ENCODE results near the gene RBFOX1.

The RBFOX1 gene

GRCh38 chr16:7343243-7343642 is 10.6 kb downstream of the RBFOX1 start:
- Mint-ChIP-seq H3K27me3 (ENCODE audit: low read depth) (no peaks in the 10 kb centered on the region), H3K4me1 (ENCODE audit: low read depth) (no peaks in the 10 kb centered on the region), H3K27ac (no peak overlapping the region), H3K4me3 (no peak overlapping the region), H3K9me3 (peaks cover 43% of the 10 kb centered on the region), H3K36me3 (ENCODE audit: low read depth) (no peaks in the 10 kb centered on the region)

- H3K9me3 Mint-ChIP-seq = peaks cover 45% of the 10 kb centered on the region
- no peaks in the 10 kb centered on the region for H3K27me3 Mint-ChIP-seq (ENCODE audit: low read depth)
- H3K27ac Mint-ChIP-seq = no peak overlapping the region
- H3K4me3 Mint-ChIP-seq = no peak overlapping the region
- H3K36me3 Mint-ChIP-seq (ENCODE audit: low read depth) = no peaks in the 10 kb centered on the region
- H3K4me1 Mint-ChIP-seq (ENCODE audit: low read depth) = no peaks in the 10 kb centered on the region
These were observed 12.5 kb downstream of the RBFOX1 start for GRCh38 chr16:7344830-7345780.

- no peak overlapping the region for H3K27ac Mint-ChIP-seq
- no peak overlapping the region for H3K4me3 Mint-ChIP-seq
- peaks cover 46% of the 10 kb centered on the region for H3K9me3 Mint-ChIP-seq
- H3K27me3 Mint-ChIP-seq (ENCODE audit: low read depth) = no peaks in the 10 kb centered on the region
- H3K4me1 Mint-ChIP-seq (ENCODE audit: low read depth) = no peaks in the 10 kb centered on the region
- no peaks in the 10 kb centered on the region for H3K36me3 Mint-ChIP-seq (ENCODE audit: low read depth)
These were observed 18.2 kb downstream of the RBFOX1 start for GRCh38 chr16:7350806-7351205.

GRCh38 chr16:7351610-7352510 is 19.2 kb downstream of the RBFOX1 start:
- H3K4me3 Mint-ChIP-seq = no peak overlapping the region
- peaks cover 50% of the 10 kb centered on the region for H3K9me3 Mint-ChIP-seq
- no peaks in the 10 kb centered on the region for H3K4me1 Mint-ChIP-seq (ENCODE audit: low read depth)
- H3K27ac Mint-ChIP-seq = no peak overlapping the region
- H3K36me3 Mint-ChIP-seq (ENCODE audit: low read depth) = no peaks in the 10 kb centered on the region
- H3K27me3 Mint-ChIP-seq (ENCODE audit: low read depth) = no peaks in the 10 kb centered on the region

- H3K4me3 Mint-ChIP-seq = no peak overlapping the region
- no peaks in the 10 kb centered on the region for H3K27me3 Mint-ChIP-seq (ENCODE audit: low read depth)
- peaks cover 31% of the 10 kb centered on the region for H3K9me3 Mint-ChIP-seq
- no peak overlapping the region for H3K27ac Mint-ChIP-seq
- no peaks in the 10 kb centered on the region for H3K4me1 Mint-ChIP-seq (ENCODE audit: low read depth)
- no peaks in the 10 kb centered on the region for H3K36me3 Mint-ChIP-seq (ENCODE audit: low read depth)
These were observed 23.1 kb downstream of the RBFOX1 start for GRCh38 chr16:7355758-7356157.

GRCh38 chr16:7361416-7362129 is 28.9 kb downstream of the RBFOX1 start:
- H3K36me3 Mint-ChIP-seq (ENCODE audit: low read depth) = no peaks in the 10 kb centered on the region

GRCh38 chr16:7362231-7362630 is 29.6 kb downstream of the RBFOX1 start:
- H3K9me3 Mint-ChIP-seq = peaks cover 23% of the 10 kb centered on the region
- no peak overlapping the region for H3K4me3 Mint-ChIP-seq
- no peaks in the 10 kb centered on the region for H3K36me3 Mint-ChIP-seq (ENCODE audit: low read depth)
- H3K4me1 Mint-ChIP-seq (ENCODE audit: low read depth) = no peaks in the 10 kb centered on the region
- no peak overlapping the region for H3K27ac Mint-ChIP-seq
- H3K27me3 Mint-ChIP-seq (ENCODE audit: low read depth) = no peaks in the 10 kb centered on the region

More at GRCh38 chr16:7361416-7362129, 28.9 kb downstream of the RBFOX1 start:
- no peaks in the 10 kb centered on the region for H3K27me3 Mint-ChIP-seq (ENCODE audit: low read depth)
- H3K4me1 Mint-ChIP-seq (ENCODE audit: low read depth) = no peaks in the 10 kb centered on the region
- H3K27ac Mint-ChIP-seq = no peak overlapping the region
- H3K9me3 Mint-ChIP-seq = peaks cover 22% of the 10 kb centered on the region
- H3K4me3 Mint-ChIP-seq = no peak overlapping the region

- Mint-ChIP-seq H3K27ac (no peak overlapping the region), H3K36me3 (ENCODE audit: low read depth) (no peaks in the 10 kb centered on the region), H3K4me1 (ENCODE audit: low read depth) (no peaks in the 10 kb centered on the region), H3K4me3 (no peak overlapping the region), H3K27me3 (ENCODE audit: low read depth) (no peaks in the 10 kb centered on the region), H3K9me3 (peaks cover 19% of the 10 kb centered on the region)
These were observed 31.1 kb downstream of the RBFOX1 start for GRCh38 chr16:7363422-7364417.

- H3K4me1 Mint-ChIP-seq (ENCODE audit: low read depth) = no peaks in the 10 kb centered on the region
These were observed 33.4 kb downstream of the RBFOX1 start for GRCh38 chr16:7366041-7366440.

GRCh38 chr16:7366993-7367880 is 34.6 kb downstream of the RBFOX1 start:
- Mint-ChIP-seq H3K27me3 (ENCODE audit: low read depth) (no peaks in the 10 kb centered on the region), H3K4me1 (ENCODE audit: low read depth) (no peaks in the 10 kb centered on the region), H3K27ac (no peak overlapping the region), H3K9me3 (peaks cover 23% of the 10 kb centered on the region), H3K4me3 (no peak overlapping the region), H3K36me3 (ENCODE audit: low read depth) (no peaks in the 10 kb centered on the region)

More at GRCh38 chr16:7366041-7366440, 33.4 kb downstream of the RBFOX1 start:
- H3K36me3 Mint-ChIP-seq (ENCODE audit: low read depth) = no peaks in the 10 kb centered on the region
- H3K9me3 Mint-ChIP-seq = peaks cover 21% of the 10 kb centered on the region
- no peaks in the 10 kb centered on the region for H3K27me3 Mint-ChIP-seq (ENCODE audit: low read depth)
- no peak overlapping the region for H3K4me3 Mint-ChIP-seq
- H3K27ac Mint-ChIP-seq = no peak overlapping the region

GRCh38 chr16:7369204-7369603 is 36.6 kb downstream of the RBFOX1 start:
- Mint-ChIP-seq H3K4me1 (ENCODE audit: low read depth) (no peaks in the 10 kb centered on the region), H3K27ac (no peak overlapping the region), H3K4me3 (no peak overlapping the region), H3K9me3 (peaks cover 17% of the 10 kb centered on the region), H3K36me3 (ENCODE audit: low read depth) (no peaks in the 10 kb centered on the region), H3K27me3 (ENCODE audit: low read depth) (no peaks in the 10 kb centered on the region)

GRCh38 chr16:7372095-7372494 is 39.5 kb downstream of the RBFOX1 start:
- Mint-ChIP-seq H3K27ac (no peak overlapping the region), H3K4me3 (no peak overlapping the region), H3K4me1 (ENCODE audit: low read depth) (no peaks in the 10 kb centered on the region), H3K27me3 (ENCODE audit: low read depth) (no peaks in the 10 kb centered on the region), H3K36me3 (ENCODE audit: low read depth) (no peaks in the 10 kb centered on the region), H3K9me3 (peaks cover 16% of the 10 kb centered on the region)

Measured in T-helper 1 cell treated with Interleukin-12 subunit alpha and Interleukin-12 subunit beta and Interleukin-4 antibody, amounts not matched to agents 30 μg/mL and 1 μg/mL, for 36 hours (primary cell).